ENCODE measurements around the gene MANBA.

- TF ChIP-seq POLR2AphosphoS5 (IDR thresholded peaks at IDR 0.05) (no peak), EP300 (IDR thresholded peaks at IDR 0.05) (no peak), CTCF (IDR thresholded peaks at IDR 0.05) (no peak), POLR2A (IDR thresholded peaks at IDR 0.05) (no peak)
These were observed 113.7 kb downstream of the MANBA start for GRCh38 chr4:102647117-102647516.

Data from gastroesophageal sphincter (tissue), 3 donors.